HPDE6-E6E7 (cell line): Measurements from ENCODE around the gene CDH24.
A peak's percentile ranks its signal among the peaks of the same experiment; 100 is the strongest.

ENCODE experiments used
- DNase-seq: peaks from one replicate; pipeline ENCODE4 v3.0.0; 2011; ENCODE audit warnings: missing footprints; ENCODE audit errors: extremely low spot score

Gene CDH24

GRCh38 chr14:23056956-23057756 lies at the start of gene CDH24:
Gene CDH24, minus strand, starts transcription at chr14:23057520. Its CDS starts 1,787 bp downstream, at chr14:23055733.
- DNase-seq: peak; percentile 90

GRCh38 chr14:23106747-23107045 lies 49.4 kb upstream of the CDH24 start:
- no peak for DNase-seq

- no peak for DNase-seq
These were observed 48.1 kb upstream of the CDH24 start for GRCh38 chr14:23105348-23105824.

- DNase-seq: no peak
These were observed 47.4 kb upstream of the CDH24 start, which contains the start of gene CIROP for GRCh38 chr14:23104591-23105347. Gene CIROP, minus strand, starts transcription at chr14:23104989. Its CDS starts 69 bp downstream, at chr14:23104920.

- DNase-seq: no peak
These were observed 46.8 kb upstream of the CDH24 start for GRCh38 chr14:23104070-23104590.

GRCh38 chr14:23103581-23103980 lies 46.3 kb upstream of the CDH24 start:
- DNase-seq: no peak

GRCh38 chr14:23102801-23103200 lies 45.5 kb upstream of the CDH24 start:
- no peak for DNase-seq

- DNase-seq: no peak
These were observed 44.8 kb upstream of the CDH24 start for GRCh38 chr14:23101986-23102625.

- DNase-seq: no peak
These were observed 44.1 kb upstream of the CDH24 start for GRCh38 chr14:23101213-23101970.

- no peak for DNase-seq
These were observed 42.0 kb upstream of the CDH24 start for GRCh38 chr14:23099212-23099861.

GRCh38 chr14:23097786-23098185 lies 40.5 kb upstream of the CDH24 start:
- no peak for DNase-seq

- DNase-seq: peak; percentile 99
These were observed 38.1 kb upstream of the CDH24 start, which contains the start of gene C14orf119 for GRCh38 chr14:23095196-23096108. Gene C14orf119, plus strand, starts transcription at chr14:23095505. Its CDS starts 2,154 bp downstream, at chr14:23097659.

GRCh38 chr14:23094666-23095195 lies 37.4 kb upstream of the CDH24 start, which contains the start of gene ACIN1:
Gene ACIN1, minus strand, starts transcription at chr14:23095136. Its CDS starts 24 bp downstream, at chr14:23095112.
- DNase-seq: peak; percentile 72

- DNase-seq: no peak
These were observed 36.8 kb upstream of the CDH24 start for GRCh38 chr14:23093991-23094665.

- DNase-seq: no peak
These were observed 36.2 kb upstream of the CDH24 start for GRCh38 chr14:23093526-23093925.

GRCh38 chr14:23093104-23093503 lies 35.8 kb upstream of the CDH24 start:
- DNase-seq: no peak

GRCh38 chr14:23091294-23092225 lies 34.2 kb upstream of the CDH24 start:
- no peak for DNase-seq

- no peak for DNase-seq
These were observed 32.9 kb upstream of the CDH24 start for GRCh38 chr14:23090254-23090636.
